ENCODE data around the gene PVR. TPM values are rescaled to one million over a fixed set of nuclear protein-coding genes. Genes with fewer than 3 reads are reported as not detected.

PVR gene
- total and polyA plus RNA-seq, 10 of the 15 experiments (the other 5 are each of a cell fraction or from before 2014, with no cell fraction given), result 0.07 to 4.0 (median 1.9) TPM

DNA sequence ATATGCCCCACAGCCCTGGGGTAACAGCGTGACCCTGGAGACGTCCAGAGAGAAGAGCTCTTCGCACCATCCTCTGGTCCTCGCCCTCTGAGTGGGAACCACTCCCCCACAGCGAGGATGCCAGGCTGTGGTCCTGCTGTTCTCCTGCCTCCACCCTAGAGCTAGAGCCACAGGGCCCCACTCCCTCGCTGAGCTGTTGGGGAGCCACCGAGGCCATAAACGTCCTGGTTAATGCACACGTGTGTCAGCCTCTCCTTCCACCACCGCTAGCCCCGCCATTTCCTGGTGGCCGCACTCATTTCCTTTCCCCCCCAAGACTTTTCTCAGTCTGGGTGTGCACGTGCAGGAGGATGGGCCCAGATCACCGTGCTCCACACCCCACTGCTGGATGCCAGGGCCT lies 66.8 kb downstream of the PVR start:
- H3K36me3 ChIP-seq (ENCODE audit: control insufficient read depth in 2 of 2, insufficient read depth in 2 of 2, low read length in 1 of 2), result no peaks in the 10 kb centered on the region
- SMC1A ChIA-PET (ENCODE audit: uncharacterized antibody, unreplicated experiment), result interaction anchor here (1.2 kb wide), 1 partner anchor 74 kb away, joined by 3 read pairs; no protein-coding TSS in a partner anchor
- DNase-seq (ENCODE audit: low read depth, low spot score) (no peak), FAIRE-seq (no peak), ATAC-seq (no peak)
- peaks cover 6% of the 10 kb centered on the region; the same call in 2 of the 3 replicates for H3K9me3 ChIP-seq (replicated peaks; ENCODE audit: control insufficient read depth, insufficient read depth, low read length)
- H3K4me2 ChIP-seq (ENCODE audit: control insufficient read depth, insufficient read depth), result no peak overlapping the region
- H3K4me1 ChIP-seq (ENCODE audit: control insufficient read depth, insufficient read depth, low read length), result no peaks in the 10 kb centered on the region; the same call in 1 of the 2 replicates
- POLR2A ChIA-PET, result no interaction called here
- no peaks in the 10 kb centered on the region for H3K27me3 ChIP-seq (replicated peaks in 1 of 2; ENCODE audit: control insufficient read depth in 2 of 2, insufficient read depth in 2 of 2, low read length in 1 of 2)
- CTCF ChIA-PET, result no interaction called here
- H4K20me1 ChIP-seq (ENCODE audit: control insufficient read depth, insufficient read depth), result no peaks in the 10 kb centered on the region
- H3K4me3 ChIP-seq, result no peak overlapping the region
- H3K79me2 ChIP-seq (ENCODE audit: control insufficient read depth, insufficient read depth, low read length), result no peaks in the 10 kb centered on the region
- H3K9ac ChIP-seq (ENCODE audit: control insufficient read depth, insufficient read depth, low read length), result no peak overlapping the region
- in situ Hi-C loops (cut with MboI), result no loop called here
- no peak overlapping the region for H3K27ac ChIP-seq (ENCODE audit: control insufficient read depth, insufficient read depth)
- RAD21 ChIA-PET (ENCODE audit: unreplicated experiment), result no interaction called here
- WGBS (ENCODE audit: insufficient coverage, insufficient replicate concordance, low lambda C conversion rate, missing lambda C conversion rate), result 45% methylated on average over 14 of the region's 14 CpGs
- intact Hi-C loops (cut with micrococcal nuclease; ENCODE audit: unreplicated experiment), result no loop called here
- no TSS peak for BruUV-seq (replicated peaks)
- no peak overlapping the region for H2AFZ ChIP-seq (ENCODE audit: control insufficient read depth, low read depth, low read length)
- peak in 1 of 2 experiments; percentile 31; a peak in 1 of 4 replicates for TF ChIP-seq BHLHE40 (IDR thresholded peaks at IDR 0.05; ENCODE audit: borderline replicate concordance in 1 of 2, low read depth in 2 of 2, low read length in 1 of 2)
- no peak for TF ChIP-seq GATAD2B (conservative IDR thresholded peaks at IDR 0.05; ENCODE audit: low read depth)

DNA sequence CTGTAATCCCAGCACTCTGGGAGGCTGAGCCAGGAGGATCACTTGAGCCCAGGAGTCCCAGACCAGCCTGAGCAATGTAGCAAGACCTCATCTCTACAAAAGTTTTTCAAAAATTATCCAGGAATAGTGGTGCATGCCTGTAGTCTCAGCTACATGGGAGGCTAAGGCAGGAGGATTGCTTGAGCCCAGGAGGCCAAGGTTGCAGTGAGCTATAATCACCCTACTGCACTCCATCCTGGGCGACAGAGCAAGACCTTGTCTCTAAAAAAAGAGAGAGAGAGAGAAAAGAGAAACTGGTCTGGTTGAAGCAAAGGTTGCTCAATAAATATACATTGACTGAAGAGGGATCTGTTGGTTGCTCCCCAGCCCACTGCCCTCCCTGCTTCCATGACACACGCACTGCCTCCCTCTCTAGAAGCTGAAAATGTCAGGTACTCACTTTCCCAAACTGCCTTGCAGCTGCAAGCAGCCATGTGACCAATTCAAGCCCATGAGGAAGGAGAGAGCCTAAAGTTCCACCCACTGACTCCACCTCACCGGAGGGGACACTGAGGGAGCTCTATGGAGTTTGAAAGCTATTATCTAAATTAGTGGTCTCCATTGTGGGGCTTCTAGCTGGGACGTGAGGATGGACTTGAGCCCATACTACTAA lies 69.3 kb downstream of the PVR start:
- Histone ChIP-seq H3K36me3 (ENCODE audit: control insufficient read depth in 2 of 2, insufficient read depth in 2 of 2, low read length in 1 of 2) (no peaks in the 10 kb centered on the region), H3K4me1 (ENCODE audit: control insufficient read depth, insufficient read depth, low read length) (no peaks in the 10 kb centered on the region; the same call in 1 of the 2 replicates), H3K9ac (ENCODE audit: control insufficient read depth, insufficient read depth, low read length) (no peak overlapping the region), H3K27me3 (replicated peaks in 1 of 2; ENCODE audit: control insufficient read depth in 2 of 2, insufficient read depth in 2 of 2, low read length in 1 of 2) (no peaks in the 10 kb centered on the region), H3K4me3 (no peak overlapping the region), H3K4me2 (ENCODE audit: control insufficient read depth, insufficient read depth) (no peak overlapping the region), H3K27ac (ENCODE audit: control insufficient read depth, insufficient read depth) (no peak overlapping the region), H3K9me3 (replicated peaks; ENCODE audit: control insufficient read depth, insufficient read depth, low read length) (peaks cover 10% of the 10 kb centered on the region; the same call in 2 of the 3 replicates), H2AFZ (ENCODE audit: control insufficient read depth, low read depth, low read length) (no peak overlapping the region), H4K20me1 (ENCODE audit: control insufficient read depth, insufficient read depth) (no peaks in the 10 kb centered on the region), H3K79me2 (ENCODE audit: control insufficient read depth, insufficient read depth, low read length) (no peaks in the 10 kb centered on the region)
- BruUV-seq (replicated peaks), result no TSS peak
- in situ Hi-C loops (cut with MboI) (no loop called here), intact Hi-C loops (cut with micrococcal nuclease; ENCODE audit: unreplicated experiment) (no loop called here)
- TF ChIP-seq, protein P1, sequence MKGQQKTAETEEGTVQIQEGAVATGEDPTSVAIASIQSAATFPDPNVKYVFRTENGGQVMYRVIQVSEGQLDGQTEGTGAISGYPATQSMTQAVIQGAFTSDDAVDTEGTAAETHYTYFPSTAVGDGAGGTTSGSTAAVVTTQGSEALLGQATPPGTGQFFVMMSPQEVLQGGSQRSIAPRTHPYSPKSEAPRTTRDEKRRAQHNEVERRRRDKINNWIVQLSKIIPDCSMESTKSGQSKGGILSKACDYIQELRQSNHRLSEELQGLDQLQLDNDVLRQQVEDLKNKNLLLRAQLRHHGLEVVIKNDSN (IDR thresholded peaks at IDR 0.05; ENCODE audit: borderline replicate concordance, extremely low read length, insufficient read depth, low read depth, low read length), result peak; percentile 48
- TF ChIP-seq NFYB (IDR thresholded peaks at IDR 0.05; ENCODE audit: insufficient read depth, low read depth, low read length), result peak; percentile 59
- peak; percentile 42 for TF ChIP-seq SIX5 (IDR thresholded peaks at IDR 0.05; ENCODE audit: low read depth, low read length, severe bottlenecking)
- TF ChIP-seq, protein P2, sequence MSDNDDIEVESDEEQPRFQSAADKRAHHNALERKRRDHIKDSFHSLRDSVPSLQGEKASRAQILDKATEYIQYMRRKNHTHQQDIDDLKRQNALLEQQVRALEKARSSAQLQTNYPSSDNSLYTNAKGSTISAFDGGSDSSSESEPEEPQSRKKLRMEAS (IDR thresholded peaks at IDR 0.05; ENCODE audit: low read depth, low read length), result no peak
- ChIA-PET SMC1A (ENCODE audit: uncharacterized antibody, unreplicated experiment) (interaction anchor here (0.6 to 1.5 kb wide), 6 partner anchors 9 to 61 kb away, joined by 3 to 4 read pairs (median 3); no protein-coding TSS in a partner anchor), RAD21 (ENCODE audit: unreplicated experiment) (interaction anchor here (0.8 to 2.5 kb wide), 2 partner anchors 11 to 58 kb away, joined by 5 to 7 read pairs; no protein-coding TSS in a partner anchor), POLR2A (interaction anchor here (0.7 to 1.1 kb wide), 5 partner anchors 11 to 58 kb away, joined by 3 to 4 read pairs (median 3); no protein-coding TSS in a partner anchor), CTCF (interaction anchor here (0.6 to 3.4 kb wide), 8 partner anchors 11 to 151 kb away, joined by 3 to 22 read pairs (median 4); no protein-coding TSS in a partner anchor)
- no peak for ATAC-seq
- 33% methylated on average over 4 of the region's 4 CpGs for WGBS (ENCODE audit: insufficient coverage, insufficient replicate concordance, low lambda C conversion rate, missing lambda C conversion rate)
- DNase-seq (ENCODE audit: low read depth, low spot score), result no peak
- FAIRE-seq, result no peak
